Endodermal cell (in vitro differentiated cells): ENCODE results near the gene VASH2. TPM values are rescaled to one million over a fixed set of nuclear protein-coding genes. Genes with fewer than 3 reads are reported as not detected.
A peak's percentile ranks its signal among the peaks of the same experiment; 100 is the strongest.

Experiments
- DNase-seq: peaks from one replicate; pipeline ENCODE4 v3.0.0-alpha.2; 2017
- H3K27ac ChIP-seq: 2 replicates; pipeline ENCODE4 v1.5.1; 2013; ENCODE audit warnings: mild to moderate bottlenecking, low read depth, low read length, moderate library complexity
- H3K27me3 ChIP-seq: 2 replicates; pipeline ENCODE4 v1.6.1; 2013; ENCODE audit warnings: mild to moderate bottlenecking, low read length, moderate library complexity; ENCODE audit not compliant: insufficient read depth, control insufficient read depth, poor library complexity, severe bottlenecking
- H3K36me3 ChIP-seq: 2 replicates; pipeline ENCODE4 v1.7.0; 2013; ENCODE audit warnings: mild to moderate bottlenecking, low read length, moderate library complexity; ENCODE audit not compliant: control insufficient read depth, insufficient read depth
- H3K4me1 ChIP-seq: one replicate; pipeline ENCODE4 v1.7.0; 2013; ENCODE audit warnings: low read length; ENCODE audit not compliant: control insufficient read depth, insufficient read depth
- H3K4me3 ChIP-seq: 2 replicates; pipeline ENCODE4 v1.5.1; 2013; ENCODE audit warnings: mild to moderate bottlenecking, low read length, moderate library complexity
- H3K9ac ChIP-seq: 2 replicates; pipeline ENCODE4 v1.6.1; 2013; ENCODE audit warnings: mild to moderate bottlenecking, low read length, moderate library complexity; ENCODE audit not compliant: poor library complexity, severe bottlenecking; ENCODE audit errors: extremely low read depth
- H3K9me3 ChIP-seq: 2 replicates; pipeline ENCODE4 v1.6.1; 2013; ENCODE audit warnings: mild to moderate bottlenecking, low read length, moderate library complexity; ENCODE audit not compliant: control insufficient read depth
- H3K27ac Mint-ChIP-seq: 2 replicates; pipeline ENCODE4 v1.8.0; 2020; ENCODE audit warnings: mixed read lengths
- H3K27me3 Mint-ChIP-seq: 2 replicates; pipeline ENCODE4 v1.8.0; 2021; ENCODE audit warnings: mild to moderate bottlenecking, mixed read lengths; ENCODE audit not compliant: insufficient read depth
- H3K36me3 Mint-ChIP-seq: 2 replicates; pipeline ENCODE4 v1.8.0; 2020; ENCODE audit warnings: low read depth, mixed read lengths
- H3K4me1 Mint-ChIP-seq: 2 replicates; pipeline ENCODE4 v1.8.0; 2020; ENCODE audit warnings: mixed read lengths
- H3K4me3 Mint-ChIP-seq: 2 replicates; pipeline ENCODE4 v1.8.0; 2020; ENCODE audit warnings: mild to moderate bottlenecking, moderate library complexity, mixed read lengths
- H3K9me3 Mint-ChIP-seq: 2 replicates; pipeline ENCODE4 v1.8.0; 2020; ENCODE audit warnings: mild to moderate bottlenecking, mixed read lengths
- CTCF ChIP-seq: fragments of 200-600 bp; sonication (generic); conservative IDR thresholded peaks from 2 replicates; pipeline ENCODE4 v1.5.0; 2021; ENCODE audit warnings: antibody characterized with exemption, mild to moderate bottlenecking
- WGBS, 2 experiments: methylation state at CpG; one replicate each; pipeline versions ENCODE4 v1.1.5 to v1.1.7; 2013; ENCODE audit warnings: missing lambda C conversion rate in 2 of 2, mixed read lengths in 1 of 2; ENCODE audit not compliant: insufficient coverage in 1 of 2, insufficient read length in 1 of 2; 5-methylcytosine and 5-hydroxymethylcytosine counted together
- total RNA-seq, 2 donors: library from RNA; stranded (reverse); fragmentation: NEBNext Ultra II Directional in 1 of 2; extraction: Animal tissue kit (Norgen Biotek cat#: 25700) in 1 of 2; gene quantifications; 2 replicates in 1 of 2; 3 replicates in 1 of 2; pipeline ENCODE4 v1.2.1, GENCODE V29; 2021

VASH2 gene
- total RNA-seq, 2 donors from 2014 or later = 13.7 to 30.2 TPM

GRCh38 chr1:212983482-212983881 is 33.1 kb downstream of the VASH2 start:
- H3K27me3 Mint-ChIP-seq = no peaks in the 10 kb centered on the region
- no peak for DNase-seq
- H3K9me3 Mint-ChIP-seq = no peaks in the 10 kb centered on the region
- H3K27me3 ChIP-seq = no peaks in the 10 kb centered on the region
- H3K9ac ChIP-seq = no peak overlapping the region
- no peaks in the 10 kb centered on the region for H3K9me3 ChIP-seq
- H3K36me3 ChIP-seq = no peaks in the 10 kb centered on the region
- no peaks in the 10 kb centered on the region for H3K4me1 Mint-ChIP-seq
- 85 to 90% methylated on average over 2 to 3 of the region's 3 CpGs for WGBS, 2 experiments
- H3K36me3 Mint-ChIP-seq = peaks cover 10% of the 10 kb centered on the region
- H3K4me3 ChIP-seq = no peak overlapping the region
- H3K4me3 Mint-ChIP-seq = no peak overlapping the region
- H3K27ac Mint-ChIP-seq = no peak overlapping the region
- no peak for TF ChIP-seq CTCF
- H3K27ac ChIP-seq = no peak overlapping the region
- no peaks in the 10 kb centered on the region for H3K4me1 ChIP-seq

- Histone ChIP-seq H3K36me3 (no peaks in the 10 kb centered on the region), H3K27me3 (no peaks in the 10 kb centered on the region), H3K4me3 (no peak overlapping the region), H3K9me3 (no peaks in the 10 kb centered on the region), H3K27ac (no peak overlapping the region), H3K4me1 (no peaks in the 10 kb centered on the region), H3K9ac (no peak overlapping the region)
- no peak for DNase-seq
- no peak for TF ChIP-seq CTCF
- peaks cover 15% of the 10 kb centered on the region for H3K36me3 Mint-ChIP-seq
- no peak overlapping the region for H3K27ac Mint-ChIP-seq
- no peaks in the 10 kb centered on the region for H3K9me3 Mint-ChIP-seq
- 88 to 94% methylated on average over 3 to 6 of the region's 6 CpGs for whole genome bisulfite sequencing, 2 experiments
- no peak overlapping the region for H3K4me3 Mint-ChIP-seq
- peaks cover under 1% of the 10 kb centered on the region for H3K4me1 Mint-ChIP-seq
- no peaks in the 10 kb centered on the region for H3K27me3 Mint-ChIP-seq
Measured at GRCh38 chr1:212984522-212985291, 34.4 kb downstream of the VASH2 start.

GRCh38 chr1:212986551-212986950 is 36.2 kb downstream of the VASH2 start:
- Histone ChIP-seq H3K27me3 (no peaks in the 10 kb centered on the region), H3K4me1 (no peaks in the 10 kb centered on the region), H3K9me3 (no peaks in the 10 kb centered on the region), H3K36me3 (peaks cover 8% of the 10 kb centered on the region), H3K27ac (no peak overlapping the region), H3K9ac (no peak overlapping the region), H3K4me3 (no peak overlapping the region)
- Mint-ChIP-seq H3K36me3 (peaks cover 18% of the 10 kb centered on the region), H3K9me3 (no peaks in the 10 kb centered on the region), H3K4me3 (no peak overlapping the region), H3K27ac (no peak overlapping the region), H3K27me3 (no peaks in the 10 kb centered on the region), H3K4me1 (peaks cover 12% of the 10 kb centered on the region)
- peak; percentile 41 for DNase-seq
- 95 to 97% methylated on average over 2 of the region's 2 CpGs for WGBS, 2 experiments
- TF ChIP-seq CTCF = no peak
